Spinal cord (tissue), 10 donors: ENCODE data around the gene PPP6C. TPM values are rescaled to one million over a fixed set of nuclear protein-coding genes. Genes with fewer than 3 reads are reported as not detected.
"Not testable (repeated sequence)": the region's sequence is repeated elsewhere in the genome, so short reads cannot be mapped to it uniquely, and the experiment has no call there.

Experiments used
- DNase-seq, 6 donors: peaks; one replicate each; pipeline versions ENCODE4 v3.0.0 to v3.0.0-alpha.2; 2013 to 2015; ENCODE audit warnings: low spot score in 6 of 6, low read depth in 4 of 6
- H3K27ac ChIP-seq: one replicate; pipeline ENCODE4 v1.5.1; 2013; ENCODE audit warnings: low read depth, low read length, control low read depth
- H3K27me3 ChIP-seq: one replicate; pipeline ENCODE4 v1.6.1; 2013; ENCODE audit warnings: low read length; ENCODE audit not compliant: control insufficient read depth, insufficient read depth
- H3K36me3 ChIP-seq: one replicate; pipeline ENCODE4 v1.6.1; 2013; ENCODE audit warnings: low read length; ENCODE audit not compliant: control insufficient read depth, insufficient read depth
- H3K4me1 ChIP-seq: one replicate; pipeline ENCODE4 v1.6.1; 2013; ENCODE audit warnings: low read length; ENCODE audit not compliant: control insufficient read depth, insufficient read depth
- H3K4me3 ChIP-seq: one replicate; pipeline ENCODE4 v1.5.1; 2013; ENCODE audit warnings: low read depth, low read length, control low read depth
- H3K9me3 ChIP-seq: one replicate; pipeline ENCODE4 v1.6.1; 2013; ENCODE audit warnings: low read length; ENCODE audit not compliant: control insufficient read depth, insufficient read depth
- whole genome bisulfite sequencing: methylation state at CpG from one replicate; pipeline ENCODE4 v1.1.5; 2013; ENCODE audit warnings: missing lambda C conversion rate; ENCODE audit not compliant: insufficient coverage; 5-methylcytosine and 5-hydroxymethylcytosine counted together
- polyA plus RNA-seq, 2 donors: library from polyadenylated mRNA; unstranded; fragments of 120-200 nt; gene quantifications; one replicate each; pipeline ENCODE4 v1.2.1, GENCODE V29; 2013; ENCODE audit not compliant: insufficient read length in 2 of 2
- total RNA-seq, 2 donors: library from RNA; depleted of rRNA in 1 of 2; stranded (reverse); fragments of 120-200 nt in 1 of 2; fragments of >200 nt in 1 of 2; gene quantifications; one replicate each; pipeline versions ENCODE4 v1.2.3 to v1.2.4, GENCODE V29; 2013 to 2014
- donor health status: healthy.

Gene PPP6C
- total and polyA plus RNA-seq, 4 donors, result 26.6 to 48.9 (median 43.1) TPM

GRCh38 chr9:125166762-125167161, 22.8 kb downstream of the PPP6C start:
- peaks cover 21% of the 10 kb centered on the region for H3K36me3 ChIP-seq
- no peak for DNase-seq
- H3K4me3 ChIP-seq, result no peak overlapping the region
- H3K27ac ChIP-seq, result no peak overlapping the region
- no peaks in the 10 kb centered on the region for H3K27me3 ChIP-seq
- WGBS, result no CpG with 5 or more reads among the region's 2 CpGs
- H3K4me1 ChIP-seq, result no peaks in the 10 kb centered on the region
- no peaks in the 10 kb centered on the region for H3K9me3 ChIP-seq

DNA sequence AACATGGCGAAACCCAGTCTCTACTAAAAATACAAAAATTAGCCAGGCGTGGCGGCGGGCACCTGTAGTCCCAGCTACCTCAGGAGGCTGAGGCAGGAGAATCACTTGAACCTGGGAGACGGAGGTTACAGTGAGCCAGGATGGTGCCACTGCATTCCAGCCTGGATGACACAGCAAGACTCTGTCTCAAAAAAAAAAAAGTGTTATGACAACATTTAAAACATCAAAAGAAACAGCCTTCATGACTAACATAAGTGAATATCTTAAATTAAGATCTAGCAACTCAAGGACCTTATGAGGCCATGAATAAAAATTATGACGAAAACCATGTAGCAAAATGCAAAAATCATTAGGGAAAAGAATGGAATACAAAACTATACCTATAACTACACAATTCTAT, 26.7 kb downstream of the PPP6C start:
- not testable (repeated sequence) for DNase-seq, H3K4me3 ChIP-seq, H3K27ac ChIP-seq, H3K4me1 ChIP-seq, H3K27me3 ChIP-seq, H3K9me3 ChIP-seq
- peaks cover 13% of the 10 kb centered on the region for H3K36me3 ChIP-seq
- 96% methylated on average over 4 of the region's 6 CpGs for WGBS

- Histone ChIP-seq H3K9me3 (no peaks in the 10 kb centered on the region), H3K36me3 (peaks cover 16% of the 10 kb centered on the region), H3K27ac (no peak overlapping the region), H3K4me3 (no peak overlapping the region), H3K27me3 (no peaks in the 10 kb centered on the region), H3K4me1 (no peaks in the 10 kb centered on the region)
- WGBS, result 100% methylated on average over 1 of the region's 3 CpGs
- DNase-seq, result no peak
Observed at GRCh38 chr9:125161284-125161918, 28.2 kb downstream of the PPP6C start.

DNA sequence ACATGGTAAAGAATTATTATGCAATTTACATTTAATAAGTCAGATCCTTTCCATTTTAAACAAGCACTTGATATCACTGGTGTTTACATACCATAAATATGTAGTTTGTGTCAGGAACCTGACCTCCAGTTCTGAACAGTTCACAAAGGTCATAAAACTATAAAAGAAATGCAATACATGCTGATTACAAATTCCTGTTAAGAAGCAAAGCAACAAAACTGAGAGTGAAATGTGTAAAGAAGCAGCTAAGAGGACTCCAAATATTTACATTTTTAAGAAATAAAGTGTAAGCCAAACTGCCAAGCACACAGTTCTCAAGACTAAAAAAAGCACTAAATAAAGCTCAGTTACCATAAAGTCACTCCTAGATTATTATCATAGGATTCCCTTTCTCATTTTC, 28.9 kb downstream of the PPP6C start:
- Histone ChIP-seq H3K27ac (no peak overlapping the region), H3K4me1 (no peaks in the 10 kb centered on the region), H3K9me3 (no peaks in the 10 kb centered on the region), H3K36me3 (peaks cover 14% of the 10 kb centered on the region), H3K27me3 (no peaks in the 10 kb centered on the region), H3K4me3 (no peak overlapping the region)
- DNase-seq, result no peak

- WGBS, result no CpG with 5 or more reads among the region's 2 CpGs
- peaks cover 27% of the 10 kb centered on the region for H3K36me3 ChIP-seq
- no peaks in the 10 kb centered on the region for H3K9me3 ChIP-seq
Observed at GRCh38 chr9:125156551-125156950, 33.1 kb downstream of the PPP6C start.

DNA sequence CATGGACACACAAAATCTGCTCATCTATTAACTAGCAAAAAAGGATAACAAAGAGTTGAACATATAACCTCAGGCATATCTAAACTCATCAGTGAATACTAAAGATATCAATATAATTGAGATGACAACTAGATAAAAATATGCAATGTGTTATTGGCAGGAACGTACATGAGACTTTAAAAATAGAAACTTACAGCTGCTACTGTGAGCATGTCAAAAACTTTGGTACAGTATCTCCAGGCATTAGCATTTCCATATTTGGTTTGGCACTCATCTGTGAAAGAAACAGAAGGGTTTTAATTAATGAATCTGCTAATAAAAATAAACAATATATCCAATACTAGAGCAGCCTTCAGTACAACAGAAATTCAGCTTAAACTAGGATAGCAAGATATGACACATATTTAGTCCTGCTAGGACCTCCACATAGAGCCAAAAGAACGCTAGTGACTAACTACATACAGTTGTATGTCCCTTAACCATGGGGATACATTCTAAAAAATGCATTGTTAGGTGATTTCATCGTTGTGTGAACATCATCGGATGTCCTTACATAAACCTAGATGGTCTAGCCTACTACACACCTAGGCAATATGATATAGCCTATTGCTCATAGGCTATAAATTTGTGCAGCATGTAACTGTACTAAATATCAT, 35.8 kb downstream of the PPP6C start:
- Histone ChIP-seq H3K27ac (no peak overlapping the region), H3K9me3 (no peaks in the 10 kb centered on the region), H3K4me3 (no peak overlapping the region), H3K27me3 (no peaks in the 10 kb centered on the region), H3K4me1 (no peaks in the 10 kb centered on the region), H3K36me3 (peaks cover 40% of the 10 kb centered on the region)
- no CpG with 5 or more reads among the region's 4 CpGs for WGBS
- DNase-seq, result peak in 1 of 6 donors; percentile 6

More at GRCh38 chr9:125156551-125156950, 33.1 kb downstream of the PPP6C start:
- H3K27ac ChIP-seq, result no peak overlapping the region
- DNase-seq, result no peak
- H3K4me1 ChIP-seq, result no peaks in the 10 kb centered on the region
- H3K27me3 ChIP-seq, result no peaks in the 10 kb centered on the region
- H3K4me3 ChIP-seq, result no peak overlapping the region

GRCh38 chr9:125151730-125152129, 37.9 kb downstream of the PPP6C start:
- no peaks in the 10 kb centered on the region for H3K4me1 ChIP-seq
- H3K27ac ChIP-seq, result no peak overlapping the region
- no peak for DNase-seq
- H3K36me3 ChIP-seq, result peaks cover 33% of the 10 kb centered on the region
- no peaks in the 10 kb centered on the region for H3K27me3 ChIP-seq
- H3K9me3 ChIP-seq, result no peaks in the 10 kb centered on the region
- no CpG with 5 or more reads among the region's 2 CpGs for WGBS
- no peak overlapping the region for H3K4me3 ChIP-seq

DNA sequence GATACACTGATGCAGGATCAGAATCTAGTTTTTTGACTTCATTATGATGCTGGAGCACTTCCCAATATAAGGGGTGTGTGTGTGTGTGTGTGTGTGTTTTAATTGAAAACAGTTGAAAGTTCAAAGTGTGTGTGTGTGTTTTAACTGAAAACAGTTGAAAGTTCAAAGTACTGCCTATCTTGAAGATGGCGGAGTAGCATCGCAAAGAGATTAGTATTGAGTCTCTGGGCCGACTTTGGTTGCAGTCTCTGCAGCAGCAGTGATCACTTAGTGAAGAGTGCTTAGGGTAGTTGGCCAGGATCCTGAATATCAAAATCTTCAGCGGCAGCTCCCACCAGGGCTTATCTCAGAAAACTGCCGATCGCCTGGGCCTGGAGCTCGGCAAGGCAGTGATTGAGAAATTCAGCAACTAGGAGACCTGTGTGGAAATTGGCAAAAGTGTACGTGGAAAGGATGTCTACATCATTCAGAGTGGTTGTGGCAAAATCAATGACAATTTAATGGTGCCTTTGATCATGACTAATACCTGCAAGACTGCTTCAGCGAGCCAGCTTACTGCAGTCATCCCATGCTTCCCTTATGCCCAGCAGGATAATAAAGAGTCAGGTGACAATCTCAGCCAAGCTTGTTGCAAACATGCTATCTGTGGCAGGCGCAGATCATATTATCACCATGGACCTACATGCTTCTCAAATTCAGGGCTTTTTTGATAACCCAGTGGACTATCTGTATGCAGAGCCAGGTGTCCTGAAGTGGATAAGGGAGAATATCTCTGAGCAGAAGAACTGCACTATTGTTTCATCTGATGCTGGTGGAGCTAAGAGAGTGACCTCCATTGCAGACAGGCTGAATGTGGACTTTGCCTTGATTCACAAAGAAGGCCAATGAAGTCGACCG, 39.0 kb downstream of the PPP6C start:
- 93% methylated on average over 11 of the region's 12 CpGs for WGBS
- H3K27ac ChIP-seq, result no peak overlapping the region
- H3K36me3 ChIP-seq, result peaks cover 30% of the 10 kb centered on the region
- H3K9me3 ChIP-seq, result no peaks in the 10 kb centered on the region
- no peak for DNase-seq
- no peak overlapping the region for H3K4me3 ChIP-seq
- H3K4me1 ChIP-seq, result no peaks in the 10 kb centered on the region
- H3K27me3 ChIP-seq, result no peaks in the 10 kb centered on the region

DNA sequence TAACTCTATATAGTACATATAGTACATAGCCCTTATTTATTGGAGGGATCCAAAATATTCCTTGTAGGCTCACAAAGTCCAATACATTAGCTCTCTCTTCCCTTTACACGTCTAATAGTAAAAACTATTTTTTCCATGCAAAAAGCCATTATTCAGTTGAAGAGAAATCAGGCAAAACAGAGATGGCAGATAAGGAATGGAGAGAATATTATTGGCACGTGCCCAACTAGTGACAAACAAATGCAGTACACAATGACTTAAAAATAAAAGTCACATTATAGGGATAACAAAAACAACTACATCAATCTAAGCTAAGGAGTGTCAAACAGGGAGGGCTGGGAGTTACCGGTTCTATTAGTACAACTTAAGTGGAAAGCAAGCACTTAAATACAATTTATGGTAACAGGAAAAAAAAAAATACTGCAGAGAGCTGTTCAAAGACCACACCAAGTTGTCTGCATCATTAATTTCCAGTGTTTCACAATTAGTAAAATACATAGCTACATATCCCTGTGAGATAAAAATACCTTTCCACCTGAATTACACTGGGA, 42.1 kb downstream of the PPP6C start:
- no peak for DNase-seq
- Histone ChIP-seq H3K27ac (no peak overlapping the region), H3K4me1 (peaks cover 4% of the 10 kb centered on the region), H3K4me3 (no peak overlapping the region), H3K27me3 (no peaks in the 10 kb centered on the region), H3K9me3 (no peaks in the 10 kb centered on the region), H3K36me3 (peaks cover 21% of the 10 kb centered on the region)
- WGBS, result no CpG with 5 or more reads among the region's 3 CpGs
